Type B pancreatic cell (in vitro differentiated cells): ENCODE measurements around the gene BTBD9. TPM values are rescaled to one million over a fixed set of nuclear protein-coding genes. Genes with fewer than 3 reads are reported as not detected.

Source experiments
- DNase-seq: peaks from one replicate; pipeline ENCODE4 v3.0.0; 2021; ENCODE audit warnings: mixed read lengths; ENCODE audit not compliant: unreplicated experiment; ENCODE audit errors: extremely low spot score
- H3K27ac Mint-ChIP-seq: 2 replicates; pipeline ENCODE4 v1.8.0; 2021; ENCODE audit warnings: mild to moderate bottlenecking, mixed read lengths
- H3K27me3 Mint-ChIP-seq: 2 replicates; pipeline ENCODE4 v1.8.0; 2021; ENCODE audit warnings: mixed read lengths
- H3K36me3 Mint-ChIP-seq: 2 replicates; pipeline ENCODE4 v1.8.0; 2021; ENCODE audit warnings: mixed read lengths
- H3K4me1 Mint-ChIP-seq: one replicate; pipeline ENCODE4 v1.8.0; 2021; ENCODE audit warnings: mixed read lengths; ENCODE audit not compliant: unreplicated experiment
- H3K4me3 Mint-ChIP-seq: 2 replicates; pipeline ENCODE4 v1.8.0; 2021; ENCODE audit warnings: mild to moderate bottlenecking, mixed read lengths
- H3K9me3 Mint-ChIP-seq: 2 replicates; pipeline ENCODE4 v1.8.0; 2021; ENCODE audit warnings: mixed read lengths
- CTCF ChIP-seq: fragments of 200-600 bp; sonication (generic); conservative IDR thresholded peaks from 2 replicates; pipeline ENCODE4 v1.5.0; 2021; ENCODE audit warnings: antibody characterized with exemption, mild to moderate bottlenecking
- total RNA-seq: library from RNA; stranded (reverse); gene quantifications from 2 replicates; pipeline ENCODE4 v1.2.1, GENCODE V29; 2021; ENCODE audit warnings: low replicate concordance

The BTBD9 gene
- total RNA-seq, 1 donor from 2014 or later = 14.9 TPM

- peaks cover 8% of the 10 kb centered on the region for H3K36me3 Mint-ChIP-seq
These were observed 115.1 kb downstream of the BTBD9 start for GRCh38 chr6:38524436-38525145.

GRCh38 chr6:38522322-38522721, 117.4 kb downstream of the BTBD9 start:
- peaks cover 6% of the 10 kb centered on the region for H3K4me1 Mint-ChIP-seq
- no peak overlapping the region for H3K27ac Mint-ChIP-seq
- no peaks in the 10 kb centered on the region for H3K9me3 Mint-ChIP-seq
- H3K36me3 Mint-ChIP-seq = peaks cover 5% of the 10 kb centered on the region
- H3K27me3 Mint-ChIP-seq = no peaks in the 10 kb centered on the region
- TF ChIP-seq CTCF = no peak
- DNase-seq = no peak
- no peak overlapping the region for H3K4me3 Mint-ChIP-seq

More at GRCh38 chr6:38524436-38525145, 115.1 kb downstream of the BTBD9 start:
- no peak for TF ChIP-seq CTCF
- no peak for DNase-seq
- no peaks in the 10 kb centered on the region for H3K27me3 Mint-ChIP-seq
- H3K4me1 Mint-ChIP-seq = no peaks in the 10 kb centered on the region
- no peak overlapping the region for H3K27ac Mint-ChIP-seq
- no peaks in the 10 kb centered on the region for H3K9me3 Mint-ChIP-seq
- no peak overlapping the region for H3K4me3 Mint-ChIP-seq

GRCh38 chr6:38518511-38519304, 121.0 kb downstream of the BTBD9 start:
- H3K27ac Mint-ChIP-seq = no peak overlapping the region
- H3K4me1 Mint-ChIP-seq = peaks cover 24% of the 10 kb centered on the region
- H3K4me3 Mint-ChIP-seq = no peak overlapping the region
- H3K36me3 Mint-ChIP-seq = no peaks in the 10 kb centered on the region
- no peak for TF ChIP-seq CTCF
- no peaks in the 10 kb centered on the region for H3K27me3 Mint-ChIP-seq
- H3K9me3 Mint-ChIP-seq = no peaks in the 10 kb centered on the region
- no peak for DNase-seq

GRCh38 chr6:38517005-38517404, 122.7 kb downstream of the BTBD9 start:
- no peaks in the 10 kb centered on the region for H3K9me3 Mint-ChIP-seq
- no peaks in the 10 kb centered on the region for H3K27me3 Mint-ChIP-seq
- H3K36me3 Mint-ChIP-seq = no peaks in the 10 kb centered on the region
- no peak for TF ChIP-seq CTCF
- DNase-seq = no peak
- no peak overlapping the region for H3K4me3 Mint-ChIP-seq
- H3K4me1 Mint-ChIP-seq = peaks cover 24% of the 10 kb centered on the region
- H3K27ac Mint-ChIP-seq = no peak overlapping the region

- Mint-ChIP-seq H3K4me1 (peaks cover 28% of the 10 kb centered on the region), H3K4me3 (no peak overlapping the region), H3K9me3 (no peaks in the 10 kb centered on the region), H3K36me3 (no peaks in the 10 kb centered on the region), H3K27me3 (no peaks in the 10 kb centered on the region), H3K27ac (no peak overlapping the region)
- no peak for TF ChIP-seq CTCF
- no peak for DNase-seq
These were observed 125.3 kb downstream of the BTBD9 start for GRCh38 chr6:38514399-38514798.
